ENCODE measurements around the gene SRSF3.

SRSF3 gene

GRCh38 chr6:36623547-36624459 lies 29.6 kb downstream of the SRSF3 start:
- peak; percentile 66 to 75 for DNase-seq (ENCODE audit: low read depth in 2 of 2)

GRCh38 chr6:36624461-36625157 lies 30.4 kb downstream of the SRSF3 start:
- DNase-seq (ENCODE audit: low read depth in 2 of 2) = no peak

GRCh38 chr6:36625158-36625919 lies 31.2 kb downstream of the SRSF3 start:
- no peak for DNase-seq (ENCODE audit: low read depth in 2 of 2)

GRCh38 chr6:36626636-36627035 lies 32.5 kb downstream of the SRSF3 start:
- no peak for DNase-seq (ENCODE audit: low read depth in 2 of 2)

- DNase-seq (ENCODE audit: low read depth in 2 of 2) = no peak
Observed at GRCh38 chr6:36627141-36627540, 33.0 kb downstream of the SRSF3 start.

GRCh38 chr6:36627801-36628246 lies 33.7 kb downstream of the SRSF3 start:
- no peak for DNase-seq (ENCODE audit: low read depth in 2 of 2)

- DNase-seq (ENCODE audit: low read depth in 2 of 2) = no peak
Observed at GRCh38 chr6:36629784-36630183, 35.6 kb downstream of the SRSF3 start.

GRCh38 chr6:36631326-36632011 lies 37.3 kb downstream of the SRSF3 start:
- no peak for DNase-seq (ENCODE audit: low read depth in 2 of 2)

GRCh38 chr6:36633370-36633769 lies 39.2 kb downstream of the SRSF3 start:
- no peak for DNase-seq (ENCODE audit: low read depth in 2 of 2)

GRCh38 chr6:36633915-36634314 lies 39.8 kb downstream of the SRSF3 start:
- no peak for DNase-seq (ENCODE audit: low read depth in 2 of 2)

GRCh38 chr6:36634317-36635108 lies 40.4 kb downstream of the SRSF3 start:
- DNase-seq (ENCODE audit: low read depth in 2 of 2) = no peak

GRCh38 chr6:36636283-36636682 lies 42.1 kb downstream of the SRSF3 start:
- DNase-seq (ENCODE audit: low read depth in 2 of 2) = no peak

GRCh38 chr6:36636687-36637418 lies 42.7 kb downstream of the SRSF3 start:
- DNase-seq (ENCODE audit: low read depth in 2 of 2) = no peak

GRCh38 chr6:36638579-36638978 lies 44.4 kb downstream of the SRSF3 start:
- DNase-seq (ENCODE audit: low read depth in 2 of 2) = no peak

- no peak for DNase-seq (ENCODE audit: low read depth in 2 of 2)
Observed at GRCh38 chr6:36639171-36639808, 45.1 kb downstream of the SRSF3 start.

- DNase-seq (ENCODE audit: low read depth in 2 of 2) = no peak
Observed at GRCh38 chr6:36641543-36641942, 47.4 kb downstream of the SRSF3 start.

GRCh38 chr6:36642913-36643817 lies 49.0 kb downstream of the SRSF3 start:
- DNase-seq (ENCODE audit: low read depth in 2 of 2) = no peak

GRCh38 chr6:36643977-36644376 lies 49.8 kb downstream of the SRSF3 start:
- DNase-seq (ENCODE audit: low read depth in 2 of 2) = no peak

- DNase-seq (ENCODE audit: low read depth in 2 of 2) = no peak
Observed at GRCh38 chr6:36649086-36649485, 54.9 kb downstream of the SRSF3 start.
